Trophoblast cell (in vitro differentiated cells and primary cell): ENCODE results near the gene TMEM220. TPM values are rescaled to one million over a fixed set of nuclear protein-coding genes. Genes with fewer than 3 reads are reported as not detected.

ENCODE experiments used
- DNase-seq, 2 donors: peaks; one replicate each; pipeline ENCODE4 v3.0.0-alpha.2; 2016
- H2AFZ ChIP-seq: 2 replicates; pipeline ENCODE4 v1.6.1; 2013; ENCODE audit warnings: low read length, moderate library complexity, mild to moderate bottlenecking; ENCODE audit not compliant: insufficient read depth, poor library complexity
- H2AK5ac ChIP-seq: 2 replicates; pipeline ENCODE4 v1.6.1; 2013; ENCODE audit warnings: mild to moderate bottlenecking, low read length
- H2BK120ac ChIP-seq: 2 replicates; pipeline ENCODE4 v1.6.1; 2013; ENCODE audit warnings: low read length, mild to moderate bottlenecking, moderate library complexity; ENCODE audit not compliant: insufficient read depth, poor library complexity
- H2BK12ac ChIP-seq: 2 replicates; pipeline ENCODE4 v1.6.1; 2013; ENCODE audit warnings: mild to moderate bottlenecking, low read length, moderate library complexity
- H2BK5ac ChIP-seq: 2 replicates; pipeline ENCODE4 v1.6.1; 2013; ENCODE audit warnings: low read length, low read depth, moderate library complexity, mild to moderate bottlenecking; ENCODE audit not compliant: poor library complexity
- H3K14ac ChIP-seq: 2 replicates; pipeline ENCODE4 v1.6.1; 2013; ENCODE audit warnings: mild to moderate bottlenecking, low read length
- H3K18ac ChIP-seq: 2 replicates; pipeline ENCODE4 v1.6.1; 2013; ENCODE audit warnings: mild to moderate bottlenecking, low read length
- H3K23ac ChIP-seq: 2 replicates; pipeline ENCODE4 v1.6.1; 2013; ENCODE audit warnings: low read length
- H3K27ac ChIP-seq: 2 replicates; pipeline ENCODE4 v1.5.1; 2013; ENCODE audit warnings: low read depth, mild to moderate bottlenecking, inconsistent platforms, low read length, moderate library complexity
- H3K27me3 ChIP-seq: 2 replicates; pipeline ENCODE4 v1.6.1; 2013; ENCODE audit warnings: inconsistent platforms, mild to moderate bottlenecking, low read length, moderate library complexity; ENCODE audit not compliant: insufficient read depth
- H3K36me3 ChIP-seq, 2 experiments: 1 replicate in 1 of 2; 2 replicates in 1 of 2; pipeline ENCODE4 v1.6.1; 2013; ENCODE audit warnings: low read length in 2 of 2, mild to moderate bottlenecking in 2 of 2, moderate library complexity in 1 of 2; ENCODE audit not compliant: insufficient read depth in 2 of 2, control insufficient read depth in 1 of 2
- H3K4ac ChIP-seq: 2 replicates; pipeline ENCODE4 v1.6.1; 2013; ENCODE audit warnings: low read depth, mild to moderate bottlenecking, low read length, moderate library complexity
- H3K4me1 ChIP-seq, 2 experiments: 1 replicate in 1 of 2; 2 replicates in 1 of 2; pipeline ENCODE4 v1.6.1; 2013; ENCODE audit warnings: low read length in 2 of 2, mild to moderate bottlenecking in 2 of 2, moderate library complexity in 1 of 2; ENCODE audit not compliant: insufficient read depth in 2 of 2, control insufficient read depth in 1 of 2
- H3K4me2 ChIP-seq: 2 replicates; pipeline ENCODE4 v1.6.1; 2013; ENCODE audit warnings: inconsistent platforms, mild to moderate bottlenecking, low read length, moderate library complexity
- H3K4me3 ChIP-seq: 2 replicates; pipeline ENCODE4 v1.5.1; 2013; ENCODE audit warnings: mild to moderate bottlenecking, low read depth, low read length, inconsistent platforms
- H3K79me1 ChIP-seq: one replicate; pipeline ENCODE4 v1.6.1; 2013; ENCODE audit warnings: low read length
- H3K79me2 ChIP-seq: 2 replicates; pipeline ENCODE4 v1.6.1; 2013; ENCODE audit warnings: low read length, mild to moderate bottlenecking; ENCODE audit not compliant: control insufficient read depth, insufficient read depth, poor library complexity
- H3K9ac ChIP-seq: 2 replicates; pipeline ENCODE4 v1.6.1; 2013; ENCODE audit warnings: mild to moderate bottlenecking, low read length
- H3K9me3 ChIP-seq: 2 replicates; pipeline ENCODE4 v1.6.1; 2013; ENCODE audit warnings: low read depth, mild to moderate bottlenecking, control low read depth, inconsistent platforms, low read length; ENCODE audit not compliant: insufficient read depth
- H4K12ac ChIP-seq: 2 replicates; pipeline ENCODE4 v1.6.1; 2013; ENCODE audit warnings: low read depth, mild to moderate bottlenecking, low read length, moderate library complexity
- H4K8ac ChIP-seq: 2 replicates; pipeline ENCODE4 v1.6.1; 2013; ENCODE audit warnings: low read depth, mild to moderate bottlenecking, low read length, moderate library complexity
- H4K91ac ChIP-seq: one replicate; pipeline ENCODE4 v1.6.1; 2013; ENCODE audit warnings: low read depth, mild to moderate bottlenecking, low read length, moderate library complexity
- WGBS: extraction: QIAGEN DNeasy Blood & Tissue Kit; methylation state at CpG from one replicate; pipeline ENCODE4 v1.1.7; 2013; ENCODE audit warnings: missing lambda C conversion rate; ENCODE audit not compliant: insufficient read length, insufficient coverage; ENCODE audit errors: extremely low coverage; 5-methylcytosine and 5-hydroxymethylcytosine counted together
- polyA plus RNA-seq: library from polyadenylated mRNA; stranded (reverse); fragments of 200-250 nt; gene quantifications from 2 replicates; pipeline ENCODE4 v1.2.3, GENCODE V29; 2013

TMEM220 gene
- polyA plus RNA-seq: 2.3 and 2.8 TPM in 2 replicates

- H3K23ac ChIP-seq: no peak within 1 kb of the TSS
- H3K14ac ChIP-seq: peak within 1 kb of the TSS; percentile 92
- peaks cover 3% of the 10 kb centered on the region for H3K79me1 ChIP-seq
- WGBS: no CpG with 5 or more reads among the region's 79 CpGs
- peak within 1 kb of the TSS; percentile 97 for H4K91ac ChIP-seq
- peak within 1 kb of the TSS; percentile 97 for H2AFZ ChIP-seq
- peak; percentile 62 to 89 for DNase-seq
- H3K27ac ChIP-seq: peak within 1 kb of the TSS; percentile 48
- peak within 1 kb of the TSS; percentile 86 for H2BK120ac ChIP-seq
- H4K8ac ChIP-seq: peak within 1 kb of the TSS; percentile 92
- peak within 1 kb of the TSS; percentile 99 for H4K12ac ChIP-seq
- H3K4me1 ChIP-seq: no peaks in the 10 kb centered on the region
- H2AK5ac ChIP-seq: no peak within 1 kb of the TSS
- peak within 1 kb of the TSS; percentile 97 for H3K18ac ChIP-seq
- peak within 1 kb of the TSS; percentile 77 for H3K4me2 ChIP-seq
- peak within 1 kb of the TSS; percentile 4 for H3K9ac ChIP-seq
- peaks cover 2% of the 10 kb centered on the region for H3K9me3 ChIP-seq
- peak within 1 kb of the TSS; percentile 84 for H3K4me3 ChIP-seq
- no peaks in the 10 kb centered on the region for H3K36me3 ChIP-seq
- H2BK5ac ChIP-seq: no peak within 1 kb of the TSS
- H3K27me3 ChIP-seq: no peaks in the 10 kb centered on the region
- peak within 1 kb of the TSS; percentile 89 for H2BK12ac ChIP-seq
- peak within 1 kb of the TSS; percentile 85 for H3K4ac ChIP-seq
- peaks cover 3% of the 10 kb centered on the region for H3K79me2 ChIP-seq
These were observed at the start of gene TMEM220 for GRCh38 chr17:10729334-10730193. Gene TMEM220 (minus strand): TSS chr17:10730023. CDS start chr17:10729851, 172 bp downstream.

- Histone ChIP-seq H3K14ac (no peak overlapping the region), H4K12ac (no peak overlapping the region), H3K4me3 (no peak overlapping the region), H3K27ac (no peak overlapping the region), H3K79me2 (no peaks in the 10 kb centered on the region), H4K91ac (no peak overlapping the region), H2BK5ac (no peak overlapping the region), H3K18ac (no peak overlapping the region), H2BK12ac (no peak overlapping the region), H3K9me3 (no peaks in the 10 kb centered on the region), H3K4me1 (no peaks in the 10 kb centered on the region), H2BK120ac (no peak overlapping the region), H3K9ac (no peak overlapping the region), H3K27me3 (no peaks in the 10 kb centered on the region), H3K4me2 (no peak overlapping the region), H2AK5ac (no peak overlapping the region), H3K79me1 (no peaks in the 10 kb centered on the region), H3K23ac (no peak overlapping the region), H2AFZ (no peak overlapping the region), H4K8ac (no peak overlapping the region), H3K4ac (no peak overlapping the region), H3K36me3 (no peaks in the 10 kb centered on the region)
- no CpG with 5 or more reads among the region's 2 CpGs for WGBS
- peak in 1 of 2 donors; percentile 9 for DNase-seq
These were observed 49.8 kb upstream of the TMEM220 start for GRCh38 chr17:10779609-10780008.

GRCh38 chr17:10777890-10778289 is 48.1 kb upstream of the TMEM220 start:
- no peak overlapping the region for H3K9ac ChIP-seq
- no peaks in the 10 kb centered on the region for H3K79me1 ChIP-seq
- H3K4me3 ChIP-seq: no peak overlapping the region
- H2BK5ac ChIP-seq: no peak overlapping the region
- H3K14ac ChIP-seq: no peak overlapping the region
- no peak overlapping the region for H2AK5ac ChIP-seq
- no peak overlapping the region for H4K8ac ChIP-seq
- DNase-seq: no peak
- H2AFZ ChIP-seq: no peak overlapping the region
- H3K27me3 ChIP-seq: no peaks in the 10 kb centered on the region
- no peak overlapping the region for H3K18ac ChIP-seq
- no peaks in the 10 kb centered on the region for H3K9me3 ChIP-seq
- H2BK12ac ChIP-seq: no peak overlapping the region
- no peak overlapping the region for H2BK120ac ChIP-seq
- no peaks in the 10 kb centered on the region for H3K36me3 ChIP-seq
- H3K79me2 ChIP-seq: no peaks in the 10 kb centered on the region
- no peaks in the 10 kb centered on the region for H3K4me1 ChIP-seq
- H4K91ac ChIP-seq: no peak overlapping the region
- H3K27ac ChIP-seq: no peak overlapping the region
- no peak overlapping the region for H3K4ac ChIP-seq
- WGBS: 88% methylated on average over 1 of the region's 6 CpGs
- H4K12ac ChIP-seq: no peak overlapping the region
- no peak overlapping the region for H3K4me2 ChIP-seq
- no peak overlapping the region for H3K23ac ChIP-seq

GRCh38 chr17:10777131-10777807 is 47.4 kb upstream of the TMEM220 start:
- DNase-seq: no peak
- Histone ChIP-seq H4K91ac (no peak overlapping the region), H3K27me3 (no peaks in the 10 kb centered on the region), H3K9ac (no peak overlapping the region), H2BK5ac (no peak overlapping the region), H3K4me1 (no peaks in the 10 kb centered on the region), H3K4me3 (no peak overlapping the region), H2AK5ac (no peak overlapping the region), H3K9me3 (no peaks in the 10 kb centered on the region), H3K4me2 (no peak overlapping the region), H3K23ac (no peak overlapping the region), H2AFZ (no peak overlapping the region), H3K79me2 (no peaks in the 10 kb centered on the region), H2BK120ac (no peak overlapping the region), H3K14ac (no peak overlapping the region), H3K4ac (no peak overlapping the region), H4K8ac (no peak overlapping the region), H3K27ac (no peak overlapping the region), H3K79me1 (no peaks in the 10 kb centered on the region), H2BK12ac (no peak overlapping the region), H3K18ac (no peak overlapping the region), H3K36me3 (no peaks in the 10 kb centered on the region), H4K12ac (no peak overlapping the region)
- no CpG with 5 or more reads among the region's 11 CpGs for WGBS
